BLaER1 treated with 17β-estradiol and CSF1 and Interleukin-3, amounts not matched to agents 10 nM and 100 nM (cell line): ENCODE data around the gene LYSMD4.
A peak's percentile ranks its signal among the peaks of the same experiment; 100 is the strongest.
"Not testable (repeated sequence)": the region's sequence is repeated elsewhere in the genome, so short reads cannot be mapped to it uniquely, and the experiment has no call there.

Experiments used
- H3K27ac ChIP-seq, 11 experiments: shearing (Covaris generic); formaldehyde crosslinking; 2 replicates each; pipeline ENCODE4 v1.8.1; 2022
- H3K27me3 ChIP-seq, 11 experiments: shearing (Covaris generic); formaldehyde crosslinking; 2 replicates each; pipeline ENCODE4 v1.8.1; 2022
- H3K36me3 ChIP-seq, 11 experiments: shearing (Covaris generic); formaldehyde crosslinking; 2 replicates each; pipeline ENCODE4 v1.8.1; 2022
- H3K4me1 ChIP-seq, 10 experiments: shearing (Covaris generic); formaldehyde crosslinking; 2 replicates each; pipeline ENCODE4 v1.8.1; 2022
- H3K4me2 ChIP-seq, 11 experiments: shearing (Covaris generic); formaldehyde crosslinking; 2 replicates each; pipeline ENCODE4 v1.8.1; 2022
- H3K4me3 ChIP-seq, 10 experiments: shearing (Covaris generic); formaldehyde crosslinking; 2 replicates each; pipeline ENCODE4 v1.8.1; 2022
- H3K9ac ChIP-seq, 11 experiments: shearing (Covaris generic); formaldehyde crosslinking; 2 replicates each; pipeline ENCODE4 v1.8.1; 2022
- H3K9me3 ChIP-seq, 11 experiments: shearing (Covaris generic); formaldehyde crosslinking; replicated peaks in 1 of 11; 2 replicates each; pipeline ENCODE4 v1.8.1; 2022
- H4K20me1 ChIP-seq, 11 experiments: shearing (Covaris generic); formaldehyde crosslinking; 2 replicates each; pipeline ENCODE4 v1.8.1; 2022
- Cebpa-rat ChIP-seq, 11 experiments: shearing (Covaris generic); IDR thresholded peaks; 2 replicates each; pipeline ENCODE4 v1.8.1; 2022

Gene LYSMD4

GRCh38 chr15:99749386-99749785 lies 16.1 kb upstream of the LYSMD4 start:
- H3K9ac ChIP-seq, result no peak overlapping the region
- no peaks in the 10 kb centered on the region for H4K20me1 ChIP-seq
- no peaks in the 10 kb centered on the region for H3K9me3 ChIP-seq
- no peaks in the 10 kb centered on the region for H3K36me3 ChIP-seq
- H3K4me1 ChIP-seq, result peaks cover 0 to 16% (median 13%) of the 10 kb centered on the region in 10 experiments; a peak in 14 of 20 replicates
- no peak overlapping the region for H3K4me2 ChIP-seq
- H3K4me3 ChIP-seq, result no peak overlapping the region
- TF ChIP-seq Cebpa-rat (IDR thresholded peaks at IDR 0.05), result no peak
- no peaks in the 10 kb centered on the region for H3K27me3 ChIP-seq
- no peak overlapping the region for H3K27ac ChIP-seq

- Histone ChIP-seq H3K27ac (no peak overlapping the region), H3K4me1 (peaks cover 0 to 6% (median 0%) of the 10 kb centered on the region in 10 experiments; a peak in 1 of 20 replicates), H3K4me2 (no peak overlapping the region), H3K27me3 (no peaks in the 10 kb centered on the region), H3K4me3 (no peak overlapping the region), H3K36me3 (no peaks in the 10 kb centered on the region), H3K9ac (no peak overlapping the region), H4K20me1 (no peaks in the 10 kb centered on the region), H3K9me3 (no peaks in the 10 kb centered on the region)
- no peak for TF ChIP-seq Cebpa-rat (IDR thresholded peaks at IDR 0.05)
Measured at GRCh38 chr15:99745370-99746086, 12.3 kb upstream of the LYSMD4 start.

- no peak for TF ChIP-seq Cebpa-rat (IDR thresholded peaks at IDR 0.05)
- Histone ChIP-seq H3K27ac (no peak overlapping the region), H3K36me3 (no peaks in the 10 kb centered on the region), H3K4me1 (0 out of 20 replicates have a peak, but pooled peaks cover 0 to 2% (median 0%) of the 10 kb centered on the region in 10 experiments), H3K4me3 (no peak overlapping the region), H4K20me1 (no peaks in the 10 kb centered on the region), H3K27me3 (no peaks in the 10 kb centered on the region), H3K9ac (no peak overlapping the region), H3K9me3 (no peaks in the 10 kb centered on the region), H3K4me2 (no peak overlapping the region)
Measured at GRCh38 chr15:99744142-99744541, 10.9 kb upstream of the LYSMD4 start.

- Histone ChIP-seq H3K36me3 (peaks cover 0 to 8% (median 0%) of the 10 kb centered on the region in 11 experiments; a peak in 1 of 22 replicates), H3K4me3 (no peak overlapping the region), H3K9ac (no peak overlapping the region), H3K27ac (no peak overlapping the region), H3K4me2 (no peak overlapping the region), H4K20me1 (no peaks in the 10 kb centered on the region), H3K9me3 (no peaks in the 10 kb centered on the region), H3K4me1 (no peaks in the 10 kb centered on the region), H3K27me3 (no peaks in the 10 kb centered on the region)
- TF ChIP-seq Cebpa-rat (IDR thresholded peaks at IDR 0.05), result no peak
Measured at GRCh38 chr15:99741835-99742234, 8.6 kb upstream of the LYSMD4 start.

GRCh38 chr15:99738021-99738847 lies 5.0 kb upstream of the LYSMD4 start:
- peaks cover 0 to 8% (median 0%) of the 10 kb centered on the region in 11 experiments; a peak in 1 of 22 replicates for H3K36me3 ChIP-seq
- H3K27ac ChIP-seq, result no peak overlapping the region
- H3K27me3 ChIP-seq, result no peaks in the 10 kb centered on the region
- no peak overlapping the region for H3K9ac ChIP-seq
- H3K4me3 ChIP-seq, result no peak overlapping the region
- no peak overlapping the region for H3K4me2 ChIP-seq
- H3K4me1 ChIP-seq, result peaks cover 0 to 5% (median 4%) of the 10 kb centered on the region in 10 experiments; a peak in 9 of 20 replicates
- H4K20me1 ChIP-seq, result no peaks in the 10 kb centered on the region
- no peaks in the 10 kb centered on the region for H3K9me3 ChIP-seq
- TF ChIP-seq Cebpa-rat (IDR thresholded peaks at IDR 0.05), result no peak

- no peak overlapping the region for H3K4me2 ChIP-seq
- H3K36me3 ChIP-seq, result peaks cover 0 to 8% (median 0%) of the 10 kb centered on the region in 11 experiments; a peak in 1 of 22 replicates
- H4K20me1 ChIP-seq, result peaks cover 0 to 14% (median 5%) of the 10 kb centered on the region in 11 experiments; a peak in 11 of 22 replicates
- peaks cover 6 to 18% (median 16%) of the 10 kb centered on the region in 10 experiments for H3K4me1 ChIP-seq
- H3K27me3 ChIP-seq, result peaks cover 12 to 14% (median 14%) of the 10 kb centered on the region in 11 experiments
- H3K4me3 ChIP-seq, result no peak overlapping the region
- no peak for TF ChIP-seq Cebpa-rat (IDR thresholded peaks at IDR 0.05)
- H3K27ac ChIP-seq, result no peak overlapping the region
- no peak overlapping the region for H3K9ac ChIP-seq
- no peaks in the 10 kb centered on the region for H3K9me3 ChIP-seq
Measured at GRCh38 chr15:99736702-99737101, 3.5 kb upstream of the LYSMD4 start.

- Histone ChIP-seq H3K36me3 (peaks cover 0 to 8% (median 0%) of the 10 kb centered on the region in 11 experiments; a peak in 2 of 22 replicates), H3K27me3 (peaks cover 21 to 22% (median 22%) of the 10 kb centered on the region in 11 experiments), H4K20me1 (peaks cover 0 to 20% (median 11%) of the 10 kb centered on the region in 11 experiments; a peak in 13 of 22 replicates), H3K4me3 (no peak overlapping the region), H3K27ac (no peak overlapping the region), H3K9me3 (no peaks in the 10 kb centered on the region), H3K9ac (no peak overlapping the region), H3K4me2 (no peak overlapping the region), H3K4me1 (peaks cover 14 to 26% (median 24%) of the 10 kb centered on the region in 10 experiments)
- TF ChIP-seq Cebpa-rat (IDR thresholded peaks at IDR 0.05), result no peak
Measured at GRCh38 chr15:99735868-99736267, 2.6 kb upstream of the LYSMD4 start.

GRCh38 chr15:99734575-99734974 lies 1.3 kb upstream of the LYSMD4 start:
- no peak for TF ChIP-seq Cebpa-rat (IDR thresholded peaks at IDR 0.05)
- H3K4me3 ChIP-seq, result no peak overlapping the region
- H3K9ac ChIP-seq, result no peak overlapping the region
- H3K4me2 ChIP-seq, result no peak overlapping the region
- H3K27me3 ChIP-seq, result peaks cover 24 to 31% (median 27%) of the 10 kb centered on the region in 11 experiments
- peaks cover 0 to 28% (median 11%) of the 10 kb centered on the region in 11 experiments; a peak in 13 of 22 replicates for H4K20me1 ChIP-seq
- no peaks in the 10 kb centered on the region for H3K9me3 ChIP-seq
- peaks cover 15 to 39% (median 36%) of the 10 kb centered on the region in 10 experiments for H3K4me1 ChIP-seq
- H3K36me3 ChIP-seq, result peaks cover 0 to 8% (median 0%) of the 10 kb centered on the region in 11 experiments; a peak in 2 of 22 replicates
- H3K27ac ChIP-seq, result no peak overlapping the region

GRCh38 chr15:99734040-99734291 lies 729 bp upstream of the LYSMD4 start:
- H3K27me3 ChIP-seq, result peaks cover 24 to 31% (median 27%) of the 10 kb centered on the region in 11 experiments
- peak overlapping the region; percentile 46 to 90 (median 68); a peak in 15 of 20 replicates for H3K4me3 ChIP-seq
- peak overlapping the region; percentile 67 to 92 (median 82) for H3K4me2 ChIP-seq
- peaks cover 0 to 28% (median 11%) of the 10 kb centered on the region in 11 experiments; a peak in 13 of 22 replicates for H4K20me1 ChIP-seq
- H3K36me3 ChIP-seq, result peaks cover 0 to 11% (median 2%) of the 10 kb centered on the region in 11 experiments; a peak in 7 of 22 replicates
- peaks cover 15 to 45% (median 42%) of the 10 kb centered on the region in 10 experiments for H3K4me1 ChIP-seq
- H3K27ac ChIP-seq, result peak overlapping the region; percentile 54 to 85 (median 77); a peak in 18 of 22 replicates
- H3K9ac ChIP-seq, result peak overlapping the region; percentile 62 to 83 (median 77); a peak in 19 of 22 replicates
- not testable (repeated sequence) for H3K9me3 ChIP-seq
